Calu3 (cell line): ENCODE data around the gene ZNF524. TPM values are rescaled to one million over a fixed set of nuclear protein-coding genes. Genes with fewer than 3 reads are reported as not detected.
A peak's percentile ranks its signal among the peaks of the same experiment; 100 is the strongest.

Experiments used
- BruUV-seq: library from RNA; stranded (reverse); fragments of 400-500 nt; replicated peaks from 2 replicates; lab custom pipeline; 2021; lab: Mats Ljungman, UMichigan
- CTCF ChIA-PET: fragments of 300-600 bp; sonication (Branson Sonifier 250); formaldehyde crosslinking; loops from one replicate; lab custom pipeline; 2022; ENCODE audit warnings: antibody characterized with exemption; lab: Charles Lee
- DNase-seq: peaks from one replicate; pipeline ENCODE4 v3.0.0; 2022
- H3K27ac Mint-ChIP-seq: one replicate; pipeline ENCODE4 v1.8.0; 2022; ENCODE audit warnings: mixed read lengths; ENCODE audit not compliant: unreplicated experiment
- H3K27me3 Mint-ChIP-seq: one replicate; pipeline ENCODE4 v1.8.0; 2022; ENCODE audit warnings: mixed read lengths; ENCODE audit not compliant: unreplicated experiment
- H3K36me3 Mint-ChIP-seq: one replicate; pipeline ENCODE4 v1.8.0; 2022; ENCODE audit warnings: mild to moderate bottlenecking, moderate library complexity, mixed read lengths; ENCODE audit not compliant: insufficient read depth, unreplicated experiment
- H3K4me1 Mint-ChIP-seq: one replicate; pipeline ENCODE4 v1.8.0; 2022; ENCODE audit warnings: mild to moderate bottlenecking, low read depth, mixed read lengths; ENCODE audit not compliant: unreplicated experiment
- H3K4me3 Mint-ChIP-seq: one replicate; pipeline ENCODE4 v1.8.0; 2022; ENCODE audit warnings: mild to moderate bottlenecking, low read depth, moderate library complexity, mixed read lengths; ENCODE audit not compliant: unreplicated experiment
- H3K9me3 Mint-ChIP-seq: one replicate; pipeline ENCODE4 v1.8.0; 2022; ENCODE audit warnings: low read depth, mixed read lengths; ENCODE audit not compliant: unreplicated experiment
- CTCF ChIP-seq: fragments of 200-600 bp; IDR thresholded peaks from one replicate; pipeline ENCODE4 v1.8.0; 2022; ENCODE audit warnings: antibody characterized with exemption; ENCODE audit not compliant: unreplicated experiment
- intact Hi-C: fragments of 100-400 bp; cut with micrococcal nuclease; formaldehyde crosslinking; loops from one replicate; pipeline ENCODE4 v1.10.0; 2022; ENCODE audit not compliant: unreplicated experiment
- total RNA-seq: library from RNA; stranded (reverse); gene quantifications from 2 replicates; pipeline ENCODE4 v1.2.3, GENCODE V29; 2022

ZNF524 gene
- total RNA-seq, 1 experiment from 2014 or later: 18.5 TPM

- H3K36me3 Mint-ChIP-seq: peaks cover 80% of the 10 kb centered on the region
- H3K27me3 Mint-ChIP-seq: no peaks in the 10 kb centered on the region
- no peaks in the 10 kb centered on the region for H3K9me3 Mint-ChIP-seq
- BruUV-seq: no TSS peak
- H3K27ac Mint-ChIP-seq: peak within 1 kb of the TSS; percentile 93
- peak within 1 kb of the TSS; percentile 92 for H3K4me3 Mint-ChIP-seq
- CTCF ChIA-PET: no interaction called here
- peak; percentile 81 for DNase-seq
- no peak for TF ChIP-seq CTCF
- intact Hi-C loops: no loop called here
- peaks cover 54% of the 10 kb centered on the region for H3K4me1 Mint-ChIP-seq
Observed at GRCh38 chr19:55640577-55641425, 40.7 kb downstream of the ZNF524 start, which contains the start of gene ZNF580. Gene ZNF580 (plus strand): TSS chr19:55641002. CDS start chr19:55642509, 1,507 bp downstream.

- no TSS peak for BruUV-seq
- peaks cover 79% of the 10 kb centered on the region for H3K36me3 Mint-ChIP-seq
- CTCF ChIA-PET: no interaction called here
- no peaks in the 10 kb centered on the region for H3K27me3 Mint-ChIP-seq
- H3K9me3 Mint-ChIP-seq: no peaks in the 10 kb centered on the region
- peaks cover 46% of the 10 kb centered on the region for H3K4me1 Mint-ChIP-seq
- intact Hi-C loops: no loop called here
- TF ChIP-seq CTCF: no peak
- peak overlapping the region; percentile 92 for H3K4me3 Mint-ChIP-seq
- H3K27ac Mint-ChIP-seq: peak overlapping the region; percentile 93
- DNase-seq: no peak
Observed at GRCh38 chr19:55641426-55642152, 41.5 kb downstream of the ZNF524 start.

- CTCF ChIA-PET: interaction anchor here (0.6 to 1.3 kb wide), 2 partner anchors 12 to 667 kb away, joined by 3 to 8 read pairs; partner anchors contain the start of gene U2AF2
- peak overlapping the region; percentile 93 for H3K27ac Mint-ChIP-seq
- BruUV-seq: TSS peak; percentile 26
- H3K27me3 Mint-ChIP-seq: no peaks in the 10 kb centered on the region
- H3K36me3 Mint-ChIP-seq: peaks cover 79% of the 10 kb centered on the region
- peak overlapping the region; percentile 92 for H3K4me3 Mint-ChIP-seq
- intact Hi-C loops: no loop called here
- DNase-seq: peak; percentile 42
- no peaks in the 10 kb centered on the region for H3K9me3 Mint-ChIP-seq
- H3K4me1 Mint-ChIP-seq: peaks cover 41% of the 10 kb centered on the region
- TF ChIP-seq CTCF: no peak
Observed at GRCh38 chr19:55642153-55643002, 42.3 kb downstream of the ZNF524 start.
